Stimulated activated CD8-positive, alpha-beta memory T cell treated with anti-CD3 and anti-CD28 coated beads, Interleukin-7, amount 100 ng/mL, for 1 hour (primary cell): ENCODE data around the gene THRAP3.
"Not testable (repeated sequence)": the region's sequence is repeated elsewhere in the genome, so short reads cannot be mapped to it uniquely, and the experiment has no call there.

ENCODE experiments used
- DNase-seq, 2 donors: peaks; one replicate each; pipeline ENCODE4 v3.0.0-alpha.2; 2020; ENCODE audit warnings: low read depth in 2 of 2

Gene THRAP3

GRCh38 chr1:36251794-36252481, 27.7 kb downstream of the THRAP3 start:
- DNase-seq, result no peak

- not testable (repeated sequence) for DNase-seq
These were observed 28.2 kb downstream of the THRAP3 start for GRCh38 chr1:36252482-36252824.

GRCh38 chr1:36253161-36253862, 29.1 kb downstream of the THRAP3 start:
- no peak for DNase-seq

- DNase-seq, result no peak
These were observed 32.5 kb downstream of the THRAP3 start for GRCh38 chr1:36256558-36257374.

GRCh38 chr1:36257375-36257767, 33.1 kb downstream of the THRAP3 start:
- no peak for DNase-seq

GRCh38 chr1:36258960-36259344, 34.7 kb downstream of the THRAP3 start:
- no peak for DNase-seq

- DNase-seq, result no peak
These were observed 44.7 kb downstream of the THRAP3 start for GRCh38 chr1:36268981-36269380.

GRCh38 chr1:36269408-36269838, 45.2 kb downstream of the THRAP3 start:
- DNase-seq, result no peak

- no peak for DNase-seq
These were observed 48.8 kb downstream of the THRAP3 start for GRCh38 chr1:36273024-36273423.

GRCh38 chr1:36274201-36274600, 50.0 kb downstream of the THRAP3 start:
- no peak for DNase-seq

- DNase-seq, result no peak
These were observed 52.4 kb downstream of the THRAP3 start for GRCh38 chr1:36276688-36277087.

GRCh38 chr1:36279110-36279788, 55.0 kb downstream of the THRAP3 start:
- DNase-seq, result no peak

- DNase-seq, result no peak
These were observed 55.6 kb downstream of the THRAP3 start for GRCh38 chr1:36279789-36280296.

GRCh38 chr1:36284061-36284460, 59.8 kb downstream of the THRAP3 start:
- DNase-seq, result no peak

GRCh38 chr1:36284517-36284916, 60.3 kb downstream of the THRAP3 start:
- no peak for DNase-seq

- peak in 1 of 2 donors; percentile 29 for DNase-seq
These were observed 61.3 kb downstream of the THRAP3 start for GRCh38 chr1:36285443-36286101.

GRCh38 chr1:36286802-36287201, 62.6 kb downstream of the THRAP3 start:
- DNase-seq, result no peak

GRCh38 chr1:36287595-36287994, 63.4 kb downstream of the THRAP3 start:
- DNase-seq, result no peak

- no peak for DNase-seq
These were observed 71.1 kb downstream of the THRAP3 start for GRCh38 chr1:36295390-36295789.

- DNase-seq, result no peak
These were observed 72.8 kb downstream of the THRAP3 start for GRCh38 chr1:36297062-36297461.

GRCh38 chr1:36298640-36299039, 74.4 kb downstream of the THRAP3 start:
- DNase-seq, result no peak
